HG03457 (cell line): ENCODE data around the gene UBA6.
"Not testable (repeated sequence)": the region's sequence is repeated elsewhere in the genome, so short reads cannot be mapped to it uniquely, and the experiment has no call there.

ENCODE experiments used
- ATAC-seq: cut with Tn5 transposase; IDR thresholded peaks from one replicate; pipeline ENCODE4 v1.9.1; 2021; ENCODE audit warnings: moderate number of reproducible peaks; ENCODE audit not compliant: unreplicated experiment

Gene UBA6

DNA sequence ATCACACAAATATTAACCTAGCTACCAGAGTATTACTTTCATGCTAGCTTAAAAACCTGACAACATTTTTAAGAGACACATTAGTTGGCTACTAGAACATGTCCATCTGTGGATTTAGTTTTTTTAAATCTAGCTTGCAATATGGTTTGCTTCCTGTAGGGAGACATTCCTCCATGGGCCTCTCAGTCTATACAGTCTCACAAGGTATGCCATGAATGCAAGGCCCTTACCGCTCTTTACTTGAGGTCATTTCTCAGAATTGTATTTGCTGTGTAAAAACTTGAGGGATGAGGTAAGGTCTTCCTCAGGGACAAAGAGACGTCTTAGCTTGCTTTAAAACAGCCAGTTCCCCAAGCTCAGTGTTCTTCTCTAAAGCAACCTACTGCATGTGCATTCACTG lies 26.9 kb downstream of the UBA6 start:
- ATAC-seq: no peak

DNA sequence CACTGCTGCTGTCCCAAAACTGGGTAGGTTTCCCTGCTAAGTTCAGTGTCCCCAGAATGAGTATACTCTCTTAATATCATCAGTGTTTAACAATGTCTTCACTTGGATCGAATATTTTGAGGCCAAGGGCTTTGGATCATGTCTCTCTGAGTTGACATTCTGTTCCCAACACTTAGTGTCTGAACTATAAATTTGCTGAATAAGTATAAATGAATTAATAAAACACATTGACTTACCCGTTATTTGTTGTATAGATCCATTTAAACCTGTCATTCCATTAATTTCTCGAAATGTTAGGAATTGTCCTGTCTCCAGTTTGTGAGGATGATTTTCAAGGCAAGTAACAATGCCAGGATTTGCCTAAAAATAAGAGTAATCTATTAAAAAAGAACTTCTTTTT lies 32.6 kb downstream of the UBA6 start:
- ATAC-seq: no peak

DNA sequence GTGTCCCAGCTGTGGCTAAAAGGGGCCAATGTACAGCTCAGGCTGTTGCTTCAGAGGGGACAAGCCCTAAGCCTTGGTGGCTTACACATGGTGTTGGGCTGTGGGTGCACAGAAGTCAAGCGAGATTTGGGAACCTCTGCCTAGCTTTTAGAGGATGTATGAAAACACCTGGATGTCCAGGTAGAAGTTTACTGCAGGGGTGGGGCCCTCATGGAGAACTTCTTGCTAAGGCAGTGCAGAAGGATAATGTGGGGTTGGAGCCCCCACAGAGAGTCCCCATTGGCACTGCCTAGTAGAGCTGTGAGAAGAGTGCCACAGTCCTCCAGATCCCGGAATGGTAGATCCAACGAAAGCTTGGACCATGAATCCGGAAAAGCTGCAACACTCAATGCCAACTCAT lies 40.5 kb downstream of the UBA6 start:
- ATAC-seq: no peak

DNA sequence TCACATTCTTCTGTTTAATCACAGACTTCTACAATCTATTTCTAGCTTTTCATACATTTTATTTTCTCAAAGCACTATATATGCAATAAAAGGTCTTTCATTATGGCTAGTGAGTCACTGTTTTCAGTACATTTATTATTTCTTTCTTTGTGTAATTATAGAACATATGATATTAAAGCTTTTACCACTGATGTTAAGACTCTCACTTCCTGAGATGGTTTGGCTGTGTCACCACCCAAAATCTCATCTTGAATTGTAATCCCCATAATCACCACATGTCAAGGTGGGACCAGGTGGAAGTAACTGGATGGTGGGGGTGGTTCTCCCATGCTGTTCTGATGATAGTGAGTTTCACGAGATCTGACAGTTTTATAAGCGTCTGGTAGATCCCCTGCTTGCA lies 41.9 kb downstream of the UBA6 start:
- no peak for ATAC-seq

DNA sequence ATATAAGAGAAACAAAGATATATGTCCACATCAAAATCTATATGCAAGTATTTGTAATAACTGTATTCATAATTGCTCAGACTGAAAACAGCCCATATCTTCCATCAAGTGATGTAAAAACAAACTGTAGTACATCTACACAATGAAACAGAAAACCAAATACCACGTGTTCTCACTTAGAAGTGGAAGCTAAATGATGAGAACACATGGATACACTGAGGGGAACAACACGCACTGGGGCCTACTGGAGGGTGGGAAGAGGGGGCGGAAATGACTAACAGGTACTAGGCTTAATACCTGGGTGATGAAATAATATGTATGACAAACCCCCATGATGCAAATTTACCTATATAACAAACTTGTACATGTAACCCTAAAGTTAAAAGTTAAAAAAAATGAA lies 42.7 kb downstream of the UBA6 start:
- ATAC-seq: no peak

DNA sequence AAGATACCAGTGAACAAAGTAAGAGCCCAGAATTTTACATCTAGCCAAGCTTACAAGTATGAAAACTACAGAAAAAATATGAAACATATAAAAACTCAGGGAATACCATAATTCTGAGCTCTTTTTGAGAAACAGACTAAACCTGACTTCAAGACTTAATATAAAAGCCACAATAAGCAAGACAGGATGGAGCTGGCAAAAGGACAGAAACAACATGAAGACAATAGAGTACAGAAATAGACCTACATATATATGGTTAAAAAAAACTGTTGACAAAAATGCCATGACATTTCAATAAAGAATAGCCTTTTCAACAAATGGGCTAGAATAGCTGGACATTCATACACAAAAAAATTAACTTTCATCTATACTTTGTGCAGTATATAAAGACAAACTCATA lies 49.4 kb downstream of the UBA6 start:
- ATAC-seq: no peak

DNA sequence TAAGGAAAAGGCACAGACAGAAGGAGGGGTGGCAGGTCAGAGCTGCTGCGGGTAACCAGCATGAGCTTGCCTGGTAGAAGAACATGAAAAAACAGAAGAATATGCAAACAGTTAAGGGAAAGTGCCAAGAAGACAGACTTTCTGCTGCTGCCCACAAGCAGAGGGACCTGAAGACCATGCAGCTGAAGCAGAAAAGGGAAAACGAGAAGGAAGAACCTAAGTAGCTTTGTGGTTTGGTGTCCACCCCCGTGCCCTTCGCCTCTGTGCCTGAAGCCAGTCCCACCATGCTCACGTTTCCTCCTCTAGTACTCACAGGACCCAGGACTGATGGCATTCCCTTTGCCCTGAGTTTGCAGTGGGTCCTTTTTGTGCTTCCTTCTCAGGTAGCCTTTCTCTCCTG lies 62.8 kb downstream of the UBA6 start:
- ATAC-seq: no peak

DNA sequence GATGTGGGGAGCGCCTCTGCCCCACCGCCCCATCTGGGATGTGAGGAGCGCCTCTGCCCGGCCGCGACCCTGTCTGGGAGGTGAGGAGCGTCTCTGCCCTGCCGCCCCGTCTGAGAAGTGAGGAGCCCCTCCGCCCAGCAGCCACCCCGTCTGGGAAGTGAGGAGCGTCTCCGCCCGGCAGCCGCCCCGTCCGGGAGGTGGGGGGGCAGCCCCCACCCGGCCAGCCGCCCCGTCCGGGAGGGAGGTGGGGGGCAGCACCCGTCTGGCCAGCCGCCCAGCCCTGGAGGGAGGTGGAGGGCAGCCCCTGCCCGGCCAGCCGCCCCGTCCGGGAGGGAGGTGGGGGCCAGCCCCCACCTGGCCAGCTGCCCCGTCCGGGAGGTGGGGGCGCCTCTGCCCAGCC lies 64.0 kb downstream of the UBA6 start:
- ATAC-seq: not testable (repeated sequence)

DNA sequence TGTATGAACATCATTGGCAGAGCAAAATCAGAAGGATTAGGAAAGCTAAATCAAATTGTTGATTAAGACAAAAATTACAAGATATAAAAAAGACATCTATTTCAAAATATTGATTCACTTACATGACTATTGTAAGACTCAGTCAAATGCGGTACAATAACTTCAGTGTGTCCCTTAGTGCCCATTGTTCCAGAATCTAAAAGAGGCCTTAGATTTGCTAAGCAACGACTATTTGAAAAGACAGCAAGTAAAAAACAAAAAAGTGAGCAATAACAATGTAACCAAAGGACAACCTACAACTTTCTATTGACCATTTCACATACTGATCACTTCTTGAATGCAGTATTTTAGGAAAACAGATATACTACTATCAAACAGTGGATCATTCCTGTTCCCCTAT lies 65.6 kb downstream of the UBA6 start:
- ATAC-seq: no peak

DNA sequence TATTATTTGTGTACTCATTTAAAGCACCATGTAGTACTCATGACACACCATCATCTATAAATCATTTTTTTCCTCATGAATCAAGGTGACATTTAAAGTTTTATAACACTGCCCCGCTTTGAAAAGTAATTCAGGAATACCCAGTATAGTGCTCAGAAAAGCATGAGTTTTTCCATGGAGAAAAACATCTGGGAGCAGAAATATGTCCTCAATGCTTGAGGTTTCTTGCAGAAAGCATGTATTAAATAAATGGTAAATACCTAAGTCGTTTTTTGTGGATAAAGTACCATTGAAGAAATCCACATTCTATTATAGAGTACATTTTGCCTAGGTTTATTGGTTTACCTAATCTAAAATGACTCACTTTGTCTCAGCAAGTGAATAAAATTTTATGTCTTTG lies 66.2 kb downstream of the UBA6 start:
- ATAC-seq: no peak

DNA sequence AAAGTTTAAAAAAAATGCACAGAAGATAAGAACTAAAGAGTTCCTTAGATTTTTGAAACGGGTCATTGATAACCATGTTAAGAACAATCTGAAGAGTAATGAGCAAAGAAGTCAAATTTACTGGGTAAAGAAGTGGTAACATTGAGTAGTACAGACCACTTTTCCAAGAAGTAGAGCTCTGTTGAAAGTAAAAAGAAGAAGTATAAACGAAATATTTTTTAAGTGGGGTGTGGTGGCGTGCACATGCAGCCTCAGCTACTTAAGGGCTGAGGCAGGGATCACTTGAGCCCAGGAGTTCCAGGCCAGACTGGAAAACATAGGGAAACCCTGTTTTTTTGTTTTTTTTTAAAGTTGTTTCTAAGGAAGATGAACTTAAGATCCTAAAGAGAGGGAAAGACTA lies 68.5 kb downstream of the UBA6 start:
- ATAC-seq: no peak

DNA sequence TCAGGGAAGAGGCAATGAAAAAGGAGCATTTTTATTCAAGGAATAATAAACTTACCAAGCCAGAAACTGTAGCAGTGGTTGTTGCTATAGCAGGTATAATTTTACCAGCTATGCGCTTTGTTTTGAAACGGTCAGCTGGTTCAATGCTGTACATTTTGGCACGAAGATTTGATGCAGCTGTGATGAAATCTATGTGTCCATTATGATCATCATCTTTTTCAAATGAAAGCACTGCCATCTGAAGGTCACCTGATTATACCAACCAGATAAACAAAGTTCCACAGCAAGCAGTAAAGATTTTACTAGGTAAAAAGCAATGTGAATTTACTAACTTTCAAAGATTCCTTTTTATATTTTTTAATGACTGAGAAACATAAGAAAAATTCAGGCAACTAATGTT lies 76.0 kb downstream of the UBA6 start:
- no peak for ATAC-seq

DNA sequence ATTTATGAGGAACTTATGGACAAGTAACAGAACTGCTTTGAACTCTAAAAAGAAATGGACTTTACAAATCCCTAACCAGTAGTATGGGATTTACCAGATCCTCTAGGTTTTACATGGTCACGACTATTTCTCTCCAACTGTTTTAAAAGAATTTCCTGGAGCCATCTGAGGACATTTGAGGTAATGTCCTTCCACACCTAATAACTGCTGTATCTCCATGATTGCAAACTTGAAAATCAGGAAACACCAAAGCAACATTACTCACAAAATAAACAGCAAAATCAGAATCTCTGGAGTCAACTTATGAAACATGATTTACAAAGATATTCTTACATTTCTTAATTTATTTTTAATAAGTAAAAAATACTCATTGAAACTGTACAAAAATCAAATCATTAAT lies 84.5 kb downstream of the UBA6 start:
- no peak for ATAC-seq

DNA sequence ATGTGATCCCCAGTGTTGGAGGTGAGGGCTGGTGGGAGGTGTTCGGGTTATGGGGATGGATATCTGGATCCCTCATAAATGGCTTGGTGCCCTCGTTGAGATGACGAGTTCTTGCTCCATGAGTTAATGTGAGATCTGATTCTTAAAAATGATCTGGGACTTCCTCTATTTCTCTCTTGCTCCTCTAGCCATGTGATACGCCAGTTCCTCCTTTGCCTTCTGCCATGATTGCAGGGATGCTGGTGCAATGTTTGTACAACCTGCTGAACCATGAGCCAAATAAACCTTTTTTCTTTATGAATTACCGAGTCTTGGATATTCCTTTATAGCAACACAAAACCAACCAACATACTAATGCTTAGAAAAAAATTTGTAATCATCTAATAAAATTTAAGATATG lies 85.8 kb downstream of the UBA6 start:
- no peak for ATAC-seq

DNA sequence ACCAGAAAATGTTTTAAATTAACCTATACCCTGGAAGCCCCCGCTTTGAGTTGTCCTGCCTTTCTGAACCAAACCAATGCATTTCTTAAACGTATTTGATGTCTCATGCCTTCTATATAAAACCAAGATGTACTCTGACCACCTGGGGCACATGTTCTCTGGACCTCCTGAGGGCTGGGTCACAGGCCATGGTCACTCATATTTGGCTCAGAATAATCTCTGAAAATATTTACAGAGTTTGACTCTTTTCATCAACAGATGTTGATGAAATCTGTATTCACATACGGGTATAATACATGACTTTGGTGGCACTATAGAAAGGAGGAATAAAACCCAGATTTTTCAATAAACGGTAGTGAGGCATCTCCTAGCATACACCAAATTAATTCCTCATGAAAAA lies 86.8 kb downstream of the UBA6 start:
- ATAC-seq: no peak

DNA sequence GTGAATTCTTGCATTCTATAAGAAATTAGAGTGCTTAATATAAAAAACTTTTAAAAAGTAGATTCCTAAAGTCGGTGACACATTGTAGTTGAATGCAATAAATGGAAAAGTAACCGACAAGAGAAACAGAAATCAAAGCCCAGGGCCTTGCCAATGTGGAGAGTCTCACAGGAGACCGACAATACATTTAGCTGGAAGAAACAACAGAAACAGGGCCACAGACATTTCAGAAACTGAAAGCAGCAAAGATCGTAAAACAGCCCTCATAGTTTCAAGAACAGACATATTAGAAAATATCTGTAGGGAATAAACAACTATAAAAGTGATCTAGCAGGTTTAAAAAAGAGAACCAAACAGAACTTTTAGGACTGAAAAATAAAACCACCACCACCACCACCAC lies 92.9 kb downstream of the UBA6 start:
- ATAC-seq: no peak

DNA sequence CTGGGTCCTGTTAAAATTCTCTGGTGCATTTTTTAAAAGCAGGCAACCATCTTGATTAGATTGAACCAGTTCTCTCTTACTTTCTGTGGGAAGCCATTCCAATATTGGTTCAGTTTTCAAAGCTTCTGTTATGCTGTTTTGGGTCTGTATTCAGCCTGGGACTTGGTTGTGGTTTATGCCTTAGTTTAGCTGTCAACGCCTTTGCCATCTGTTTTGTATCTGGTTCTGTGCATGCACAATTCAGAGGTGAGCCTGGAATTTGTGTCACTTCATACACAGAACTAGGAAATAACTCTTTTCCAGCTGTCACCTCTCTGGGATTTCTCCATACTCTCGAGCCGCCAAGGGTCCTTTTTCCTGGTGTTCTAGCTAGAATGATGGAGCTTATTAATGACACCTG lies 96.2 kb downstream of the UBA6 start:
- no peak for ATAC-seq

DNA sequence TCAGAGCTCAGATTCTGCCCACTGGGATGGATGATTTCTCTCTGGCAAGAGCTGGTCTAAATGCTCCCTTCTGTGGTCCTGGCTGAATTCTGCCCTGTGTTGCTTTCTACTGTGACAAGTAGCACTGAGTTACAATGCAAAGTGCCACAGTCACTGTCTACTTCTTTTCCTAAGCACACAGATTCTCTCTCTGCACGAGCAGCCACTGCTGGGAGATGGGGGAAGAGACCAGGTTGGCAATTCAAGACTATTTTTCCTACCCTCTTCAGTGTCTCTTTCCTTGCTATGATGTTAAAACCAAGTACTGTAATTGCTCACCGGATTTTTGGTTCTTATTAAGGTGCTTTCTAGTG lies 97.0 kb downstream of the UBA6 start:
- ATAC-seq: no peak

DNA sequence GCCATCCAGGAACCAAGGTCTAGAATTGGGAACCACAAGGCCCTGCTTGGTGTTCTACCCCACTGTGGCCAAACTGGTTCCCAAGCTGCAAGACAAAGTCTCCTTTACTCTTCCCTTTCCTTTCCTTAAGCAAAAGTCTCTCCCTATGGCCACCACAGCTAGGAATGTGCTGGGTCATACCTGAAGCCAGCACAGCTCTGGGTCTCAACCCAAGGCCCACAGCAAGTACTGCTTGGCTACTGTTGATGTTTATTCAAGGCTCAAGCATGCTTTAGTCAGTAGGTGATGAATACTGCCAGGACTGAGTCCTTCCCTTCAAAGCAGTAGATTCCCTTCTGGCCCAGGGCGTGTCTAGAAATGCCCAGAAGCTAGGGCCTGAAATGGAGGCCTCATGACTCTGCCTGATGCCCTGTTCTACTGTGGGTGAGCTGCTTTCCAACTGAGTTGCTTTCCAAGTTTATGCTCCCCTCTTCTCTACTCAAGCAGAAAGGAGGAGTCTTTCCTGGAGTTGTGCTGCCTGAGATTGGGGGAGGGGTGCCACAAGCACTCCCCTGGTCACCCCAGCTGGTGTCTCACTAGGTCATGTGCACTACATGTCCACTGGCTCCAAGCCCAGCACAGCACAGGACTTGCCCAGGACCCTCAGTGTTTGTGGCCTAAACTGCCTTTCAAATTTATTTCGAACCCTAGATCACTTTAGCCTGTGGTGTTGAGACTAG lies 97.5 kb downstream of the UBA6 start:
- no peak for ATAC-seq

DNA sequence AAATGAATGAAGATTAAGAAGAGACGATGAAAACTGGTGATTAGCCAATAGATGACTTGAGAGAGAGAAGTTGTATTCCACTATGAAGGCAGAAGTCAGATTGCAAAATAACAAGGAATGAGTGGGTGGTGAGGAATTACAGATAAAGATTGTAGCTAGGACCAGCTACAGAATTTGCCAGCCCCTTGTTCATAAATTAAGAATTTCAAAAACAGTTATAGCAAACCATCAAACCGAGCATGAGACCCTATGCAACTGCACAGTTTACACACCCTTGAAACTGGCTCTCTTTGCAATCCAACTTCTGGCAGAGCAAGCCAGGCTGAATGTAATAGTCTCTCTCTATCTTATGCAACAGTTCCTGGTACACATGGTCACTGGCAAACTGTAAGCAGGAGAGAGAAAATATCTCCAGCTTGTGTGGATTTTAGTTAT lies 107.2 kb downstream of the UBA6 start:
- no peak for ATAC-seq

DNA sequence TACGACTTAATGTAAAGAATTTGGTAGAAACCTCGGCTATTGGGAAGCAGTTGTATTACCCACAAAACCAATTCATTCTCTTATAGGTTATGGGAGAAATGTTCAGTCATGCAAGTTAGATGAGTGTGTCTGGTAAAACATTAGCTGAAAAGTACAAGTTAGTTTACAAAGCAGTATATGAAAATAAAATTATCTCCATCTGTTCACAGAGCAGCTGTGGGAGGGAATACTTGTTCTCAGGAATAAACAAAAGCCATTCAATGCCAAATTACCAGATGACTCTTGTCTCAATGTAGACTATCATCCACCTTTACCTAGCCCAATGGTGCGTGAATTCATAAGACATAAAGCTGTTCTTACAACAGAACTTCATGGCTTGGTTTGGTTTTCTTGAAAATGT lies 113.8 kb downstream of the UBA6 start:
- ATAC-seq: no peak

DNA sequence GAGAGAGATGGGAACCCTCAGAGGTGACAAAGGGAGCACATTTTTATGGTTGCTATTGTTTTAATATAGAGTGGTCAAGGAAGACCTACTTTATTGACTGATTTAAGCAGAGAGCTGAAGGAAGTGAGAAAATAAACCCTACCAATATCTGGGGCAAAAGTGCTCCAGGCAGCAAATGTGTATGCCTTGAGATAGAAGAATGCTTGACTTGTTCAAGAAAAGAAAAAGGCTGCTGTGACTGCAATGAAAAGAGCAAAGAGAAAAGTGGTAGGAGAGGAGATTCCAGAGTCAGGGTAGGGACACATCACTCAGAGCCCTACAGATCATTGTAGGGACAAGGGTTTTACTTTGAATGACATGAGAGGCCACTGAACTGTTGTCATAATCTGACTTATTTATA lies 116.5 kb downstream of the UBA6 start:
- ATAC-seq: no peak

DNA sequence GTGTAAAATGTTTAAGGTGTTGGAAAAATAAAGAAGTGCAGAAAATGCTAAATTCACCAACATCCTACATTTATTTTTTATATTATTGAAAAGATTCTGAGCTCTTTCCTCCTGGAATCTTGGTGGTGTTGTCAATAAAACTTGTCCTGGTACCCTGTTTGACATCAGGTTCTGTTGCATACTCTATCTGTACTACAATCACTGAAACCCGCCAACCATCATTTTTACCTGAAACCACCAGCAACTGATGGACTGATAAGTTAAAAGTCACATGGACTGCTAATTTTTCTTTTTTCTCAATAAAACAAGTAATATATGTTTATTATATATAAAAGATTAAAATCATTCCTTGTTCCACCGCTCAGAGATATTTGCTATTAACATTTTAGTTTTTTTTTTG lies 119.0 kb downstream of the UBA6 start:
- ATAC-seq: no peak
